BJ (cell line): ENCODE measurements around the gene IGSF11. TPM values are rescaled to one million over a fixed set of nuclear protein-coding genes. Genes with fewer than 3 reads are reported as not detected.

Experiments
- CTCF ChIA-PET: fragments of 350-600 bp; formaldehyde crosslinking; extraction: SDS; loops from one replicate; lab custom pipeline; 2021; ENCODE audit warnings: antibody characterized with exemption, inconsistent platforms; lab: Yijun Ruan, JAX
- POLR2A ChIA-PET: fragments of 300-600 bp; sonication (Branson Sonifier 250); formaldehyde crosslinking; extraction: SDS; loops from one replicate; lab custom pipeline; 2021; ENCODE audit warnings: antibody characterized with exemption; lab: Charles Lee
- DNase-seq: peaks from one replicate; pipeline ENCODE4 v3.0.0-alpha.2; 2011; ENCODE audit warnings: low read depth
- H3K27me3 ChIP-seq: 2 replicates; pipeline ENCODE4 v1.6.0; 2011; ENCODE audit warnings: low read length; ENCODE audit not compliant: control insufficient read depth, insufficient read depth
- H3K36me3 ChIP-seq: 2 replicates; pipeline ENCODE4 v1.5.1; 2011; ENCODE audit warnings: low read length; ENCODE audit not compliant: control insufficient read depth, insufficient read depth
- H3K4me3 ChIP-seq: 2 replicates; pipeline ENCODE4 v1.5.1; 2011; ENCODE audit warnings: low read depth, mild to moderate bottlenecking, control low read depth, low read length
- CTCF ChIP-seq: IDR thresholded peaks from 2 replicates; pipeline ENCODE4 v1.5.1; 2011; ENCODE audit warnings: low read depth, mild to moderate bottlenecking, control low read depth, inconsistent platforms, low read length, moderate library complexity; ENCODE audit not compliant: insufficient read depth
- polyA plus RNA-seq: library from polyadenylated mRNA; depleted of rRNA; stranded (reverse); fragments of >200 nt; gene quantifications from 2 replicates; pipeline ENCODE4 v1.2.3, GENCODE V29; 2011

IGSF11 gene
- polyA plus RNA-seq, 1 experiment: 0.20 TPM

DNA sequence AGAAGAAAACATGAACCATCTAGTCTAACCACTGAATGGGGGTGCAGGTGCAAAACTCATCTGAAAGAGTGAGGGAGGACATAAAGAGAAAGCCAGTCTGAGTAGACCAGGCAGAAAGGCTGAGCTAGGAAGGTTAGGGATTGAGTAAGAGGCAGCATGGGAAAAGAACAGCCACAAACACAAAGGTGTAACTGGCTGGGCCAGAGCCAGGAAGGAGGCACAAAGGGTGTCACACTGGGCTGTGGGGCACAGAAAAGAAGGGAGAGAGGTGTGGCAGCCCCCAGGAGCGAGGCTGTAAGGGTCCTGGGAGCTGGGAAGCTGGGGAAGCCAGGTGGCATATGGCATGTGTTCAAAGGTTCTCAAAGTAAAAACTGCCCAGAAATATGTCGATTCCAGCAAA lies 18.7 kb downstream of the IGSF11 start:
- CTCF ChIA-PET: interaction anchor here (1.1 kb wide), 1 partner anchor 19 kb away, joined by 3 read pairs; the partner anchor contains the start of gene IGSF11
- Histone ChIP-seq H3K36me3 (no peaks in the 10 kb centered on the region), H3K4me3 (no peak overlapping the region), H3K27me3 (no peaks in the 10 kb centered on the region; the same call in none of the 2 replicates)
- no peak for TF ChIP-seq CTCF
- POLR2A ChIA-PET: no interaction called here
- no peak for DNase-seq

- Histone ChIP-seq H3K4me3 (no peak overlapping the region), H3K27me3 (no peaks in the 10 kb centered on the region; the same call in none of the 2 replicates), H3K36me3 (no peaks in the 10 kb centered on the region)
- ChIA-PET POLR2A (no interaction called here), CTCF (no interaction called here)
- no peak for TF ChIP-seq CTCF
- DNase-seq: no peak
Measured at GRCh38 chr3:119013951-119014350, 20.7 kb downstream of the IGSF11 start.

DNA sequence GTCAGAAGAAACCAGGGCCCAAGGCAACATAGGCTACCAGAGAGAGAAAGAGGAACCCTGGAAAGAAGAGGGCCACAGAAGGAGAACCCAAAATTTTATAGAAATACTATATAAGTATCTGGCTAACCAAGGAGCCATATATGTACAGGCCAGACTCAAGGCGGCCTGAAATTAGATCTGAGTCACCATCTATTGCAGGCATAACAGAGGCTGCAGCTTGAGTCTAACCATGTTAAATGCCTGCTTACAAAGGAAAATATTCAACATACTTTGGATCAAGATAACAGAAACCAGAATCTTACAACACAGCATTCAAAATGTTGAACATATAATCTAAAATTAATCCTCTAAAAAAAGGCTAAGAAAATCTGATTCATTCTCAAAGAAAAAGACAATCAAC lies 23.1 kb downstream of the IGSF11 start:
- Histone ChIP-seq H3K4me3 (no peak overlapping the region), H3K27me3 (no peaks in the 10 kb centered on the region; the same call in none of the 2 replicates), H3K36me3 (no peaks in the 10 kb centered on the region)
- TF ChIP-seq CTCF: no peak
- ChIA-PET CTCF (interaction anchor here (1.1 kb wide), 1 partner anchor 21 kb away, joined by 3 read pairs; no protein-coding TSS in a partner anchor), POLR2A (no interaction called here)
- no peak for DNase-seq

- DNase-seq: no peak
- TF ChIP-seq CTCF: no peak
- Histone ChIP-seq H3K36me3 (no peaks in the 10 kb centered on the region), H3K4me3 (no peak overlapping the region), H3K27me3 (no peaks in the 10 kb centered on the region)
- ChIA-PET POLR2A (no interaction called here), CTCF (no interaction called here)
Measured at GRCh38 chr3:118997190-118997589, 37.5 kb downstream of the IGSF11 start.

GRCh38 chr3:118991775-118992174 lies 42.9 kb downstream of the IGSF11 start:
- ChIA-PET POLR2A (no interaction called here), CTCF (no interaction called here)
- no peak for DNase-seq
- H3K4me3 ChIP-seq: no peak overlapping the region
- H3K27me3 ChIP-seq: no peaks in the 10 kb centered on the region
- no peaks in the 10 kb centered on the region for H3K36me3 ChIP-seq
- no peak for TF ChIP-seq CTCF
